OCI-LY3 (cell line): ENCODE results near the gene FIS1.

Source experiments
- EZH2phosphoT487 ChIP-seq: fragments of 200-600 bp; shearing (Covaris generic); IDR thresholded peaks from 2 replicates; pipeline ENCODE4 v1.6.1; 2018; ENCODE audit warnings: antibody characterized with exemption, mixed run types, low read depth
- TF ChIP-seq, protein P1 (sequence below): fragments of 200-600, 300-600 bp; sonication (generic); IDR thresholded peaks from 2 replicates; pipeline ENCODE4 v1.5.1; 2014; ENCODE audit warnings: antibody characterized with exemption, low read length, low read depth

DNA sequence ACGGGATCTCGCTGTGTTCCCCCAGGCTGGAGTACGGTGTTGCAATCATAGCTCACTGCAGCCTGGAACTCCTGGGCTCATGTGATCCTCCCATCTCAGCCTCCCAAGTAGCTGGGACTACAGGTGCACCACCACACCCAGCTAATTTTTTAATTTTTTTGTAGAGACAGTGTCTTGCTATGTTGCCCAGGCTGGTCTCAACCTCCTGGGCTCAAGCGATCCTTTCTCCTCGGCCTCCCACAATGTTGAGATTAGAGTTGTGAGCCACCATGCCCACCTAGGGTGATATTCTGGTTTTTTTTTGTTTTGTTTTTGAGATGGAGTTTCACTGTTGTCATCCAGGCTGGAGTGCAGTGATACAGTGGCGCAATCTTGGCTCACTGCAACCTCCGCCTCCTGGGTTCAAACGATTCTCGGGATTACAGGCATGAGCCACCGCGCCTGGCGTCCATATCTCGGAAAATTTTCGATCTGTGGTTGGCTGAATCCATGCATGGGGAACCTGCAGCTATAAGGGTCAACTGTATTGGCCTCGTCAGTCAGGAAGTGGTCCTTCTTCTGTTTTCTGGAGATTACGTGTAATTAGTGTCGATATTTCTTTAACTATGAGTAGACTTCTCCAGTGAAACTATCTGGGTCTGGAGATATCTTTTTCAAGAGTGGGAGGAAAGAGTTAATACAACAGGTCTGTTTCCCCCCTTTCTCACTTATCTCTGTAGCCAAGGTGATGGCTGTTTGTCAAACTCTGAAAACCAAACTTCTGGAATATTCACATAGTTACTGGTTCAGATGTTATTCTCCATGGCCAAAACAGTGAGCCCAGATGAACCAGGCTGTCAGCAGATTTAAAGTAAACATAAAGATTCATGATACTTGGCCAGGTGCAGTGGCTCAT lies 21.0 kb upstream of the FIS1 start:
- no peak for TF ChIP-seq EZH2phosphoT487
- TF ChIP-seq, protein P1, sequence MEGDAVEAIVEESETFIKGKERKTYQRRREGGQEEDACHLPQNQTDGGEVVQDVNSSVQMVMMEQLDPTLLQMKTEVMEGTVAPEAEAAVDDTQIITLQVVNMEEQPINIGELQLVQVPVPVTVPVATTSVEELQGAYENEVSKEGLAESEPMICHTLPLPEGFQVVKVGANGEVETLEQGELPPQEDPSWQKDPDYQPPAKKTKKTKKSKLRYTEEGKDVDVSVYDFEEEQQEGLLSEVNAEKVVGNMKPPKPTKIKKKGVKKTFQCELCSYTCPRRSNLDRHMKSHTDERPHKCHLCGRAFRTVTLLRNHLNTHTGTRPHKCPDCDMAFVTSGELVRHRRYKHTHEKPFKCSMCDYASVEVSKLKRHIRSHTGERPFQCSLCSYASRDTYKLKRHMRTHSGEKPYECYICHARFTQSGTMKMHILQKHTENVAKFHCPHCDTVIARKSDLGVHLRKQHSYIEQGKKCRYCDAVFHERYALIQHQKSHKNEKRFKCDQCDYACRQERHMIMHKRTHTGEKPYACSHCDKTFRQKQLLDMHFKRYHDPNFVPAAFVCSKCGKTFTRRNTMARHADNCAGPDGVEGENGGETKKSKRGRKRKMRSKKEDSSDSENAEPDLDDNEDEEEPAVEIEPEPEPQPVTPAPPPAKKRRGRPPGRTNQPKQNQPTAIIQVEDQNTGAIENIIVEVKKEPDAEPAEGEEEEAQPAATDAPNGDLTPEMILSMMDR = no peak
